ENCODE results near the gene CMTM3.

DNA sequence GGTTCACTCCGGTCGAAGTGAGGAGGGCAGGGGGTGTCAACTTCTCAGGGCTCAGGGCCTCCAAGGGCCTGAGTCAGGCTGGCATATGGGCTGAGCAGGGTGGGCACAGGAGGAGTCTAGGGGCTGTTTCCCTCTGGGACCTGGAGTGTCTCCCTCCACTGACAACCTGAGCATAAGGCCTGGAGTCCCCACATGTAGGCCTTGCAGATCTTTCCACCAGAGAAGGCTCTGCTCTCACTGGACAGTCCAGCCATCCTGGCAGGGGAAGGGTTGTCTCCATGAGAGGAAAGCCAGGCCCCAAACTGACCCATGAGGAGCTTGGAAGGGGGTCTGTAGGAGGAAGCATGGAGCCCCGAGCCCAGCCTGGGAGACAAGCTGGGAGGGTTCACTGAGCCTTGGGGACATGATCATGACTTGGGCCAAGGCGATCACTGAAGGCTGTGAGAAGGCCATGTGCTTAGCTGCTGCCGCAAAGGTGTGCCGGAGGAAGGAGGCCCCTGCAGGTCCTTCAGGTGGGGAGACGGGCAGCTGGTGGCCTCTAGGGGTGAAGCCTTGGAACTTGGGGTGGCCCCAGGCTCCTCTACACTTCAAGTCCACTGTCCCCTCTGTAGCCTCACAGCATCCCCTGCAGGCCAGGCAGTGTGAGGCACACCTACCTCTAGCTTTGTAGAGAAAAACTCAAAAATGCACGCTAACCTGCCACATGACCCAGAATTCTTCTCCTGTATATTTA, 15.4 kb upstream of the CMTM3 start:
- TF ChIP-seq EZH2phosphoT487 (IDR thresholded peaks at IDR 0.05) (no peak), CTCF (IDR thresholded peaks at IDR 0.05) (peak; percentile 56), EZH2 (IDR thresholded peaks at IDR 0.05) (no peak)
